Putamen (tissue), 1 donor: ENCODE measurements around the gene C1QTNF7.

Experiments used
- DNase-seq: peaks from one replicate; pipeline ENCODE4 v3.0.0-alpha.2; 2016; ENCODE audit warnings: low spot score

C1QTNF7 gene

DNA sequence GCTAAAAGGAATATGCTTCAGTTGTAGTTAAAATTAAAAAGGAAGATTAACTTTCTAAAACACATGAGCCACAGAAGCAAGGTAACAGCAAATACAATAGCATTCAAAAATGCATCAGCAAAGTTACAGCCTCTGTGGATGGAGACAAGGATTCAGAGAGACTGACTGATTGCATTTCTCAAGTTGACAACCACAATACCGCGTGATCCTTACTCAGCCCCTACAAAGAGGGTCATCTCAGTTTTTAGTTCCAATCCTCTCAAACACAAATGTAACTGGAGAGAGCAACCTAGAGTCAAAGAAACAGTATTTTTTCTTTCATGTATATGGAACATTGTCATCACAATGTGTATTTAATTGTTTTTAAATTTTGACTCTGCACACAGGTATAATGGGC is 14.2 kb upstream of the C1QTNF7 start:
- DNase-seq, result no peak

- DNase-seq, result no peak
These were observed 13.2 kb upstream of the C1QTNF7 start for GRCh38 chr4:15414551-15415091.

DNA sequence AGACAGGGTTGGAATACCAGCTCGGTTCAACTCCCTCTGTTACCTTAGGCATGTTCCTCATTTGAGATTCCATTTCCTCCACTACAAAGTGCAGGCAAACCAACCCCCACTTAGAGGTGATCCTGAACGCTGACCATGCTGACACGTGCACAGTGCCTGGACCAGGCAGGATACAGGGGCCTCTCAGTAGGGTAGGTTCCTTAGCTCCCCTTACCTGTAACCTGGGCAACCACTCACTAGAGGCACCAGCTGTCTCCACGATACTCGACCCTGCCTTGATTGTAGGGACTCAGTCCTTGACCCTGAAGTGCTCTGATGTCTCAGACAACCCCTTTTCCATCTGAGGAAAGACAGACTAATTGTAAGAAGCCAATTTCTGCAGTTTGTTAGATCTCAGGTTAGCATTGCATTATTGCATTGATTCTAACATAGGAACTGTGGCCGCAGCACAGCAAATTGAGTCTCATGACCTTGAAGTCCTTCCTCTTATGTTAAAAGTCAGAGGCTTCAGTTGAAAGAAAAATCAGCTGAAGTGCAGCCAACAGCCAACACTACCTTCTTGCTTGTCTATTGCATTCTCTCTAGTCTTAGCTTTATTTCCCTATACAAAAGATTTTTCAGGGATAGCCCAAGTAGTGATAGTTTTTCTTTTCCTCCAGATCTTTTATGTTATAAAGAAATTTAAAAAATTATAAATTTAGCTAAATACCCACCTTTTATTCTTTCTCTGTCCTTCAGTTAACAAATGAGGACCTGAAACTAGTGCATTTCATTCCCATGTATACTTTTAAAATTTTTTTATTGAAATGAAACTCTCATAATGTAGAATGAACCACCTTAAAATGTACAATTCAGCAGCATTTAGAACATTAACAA is 11.2 kb upstream of the C1QTNF7 start:
- DNase-seq, result no peak

- DNase-seq, result no peak
These were observed 10.6 kb upstream of the C1QTNF7 start for GRCh38 chr4:15417233-15417660.

DNA sequence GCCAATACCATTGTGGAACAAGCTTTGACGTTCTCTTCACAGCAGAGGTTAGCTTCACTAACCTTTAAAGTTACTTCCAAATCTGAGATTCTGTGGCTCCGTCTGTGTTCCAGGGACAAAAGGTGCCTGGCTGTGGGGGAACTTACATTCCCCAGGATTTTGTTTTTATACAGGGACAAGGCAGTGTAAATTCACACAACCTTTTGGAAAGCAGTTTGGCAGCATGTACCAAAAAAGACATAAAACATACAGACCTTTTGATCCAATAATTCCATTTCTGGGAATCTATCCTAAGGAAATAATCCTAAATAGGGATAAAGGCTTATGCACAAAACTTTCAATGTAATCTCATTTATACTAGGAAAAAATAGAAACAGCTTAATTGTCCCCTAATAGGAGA is 8.9 kb upstream of the C1QTNF7 start:
- no peak for DNase-seq

DNA sequence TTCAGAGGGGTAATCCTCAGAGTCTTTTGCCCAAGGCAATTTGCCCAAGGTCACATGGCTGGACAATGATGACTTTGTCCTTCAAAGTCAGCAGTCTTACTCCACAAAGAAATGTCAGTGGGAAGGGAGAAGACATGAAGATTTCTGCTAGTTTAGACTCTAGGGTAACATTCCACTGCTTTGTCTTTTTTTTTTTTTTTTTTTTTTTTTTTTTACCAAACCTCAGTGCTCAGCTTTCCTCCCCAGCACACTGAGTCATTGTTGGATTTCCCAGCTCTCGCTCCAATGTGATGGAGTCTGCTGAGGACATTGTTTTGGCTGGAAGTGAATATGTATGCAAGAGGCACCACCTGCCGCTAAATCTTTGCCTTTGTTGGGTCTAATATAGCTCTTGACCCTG is 7.2 kb upstream of the C1QTNF7 start:
- no peak for DNase-seq

DNA sequence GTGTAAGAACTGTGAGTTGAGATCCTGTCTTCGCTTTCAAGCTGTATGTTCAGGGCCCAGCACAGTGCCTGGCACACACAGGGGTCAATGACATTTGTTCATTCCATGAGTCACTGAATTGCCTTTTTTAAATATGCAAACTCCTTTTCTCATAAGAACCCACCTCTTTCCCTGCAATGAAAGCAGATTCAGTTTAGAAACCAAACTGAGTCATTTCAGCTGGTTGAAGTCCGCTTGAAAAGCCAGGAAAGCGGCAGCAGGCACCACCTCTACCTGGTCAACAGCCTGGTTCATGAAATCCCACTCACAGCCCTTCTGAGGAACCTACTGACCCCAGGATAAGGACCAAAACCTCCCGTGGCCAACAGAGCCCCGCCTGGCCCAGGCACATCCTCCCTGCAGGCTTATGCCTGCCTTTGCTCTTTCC is 4.5 kb upstream of the C1QTNF7 start:
- DNase-seq, result no peak

DNA sequence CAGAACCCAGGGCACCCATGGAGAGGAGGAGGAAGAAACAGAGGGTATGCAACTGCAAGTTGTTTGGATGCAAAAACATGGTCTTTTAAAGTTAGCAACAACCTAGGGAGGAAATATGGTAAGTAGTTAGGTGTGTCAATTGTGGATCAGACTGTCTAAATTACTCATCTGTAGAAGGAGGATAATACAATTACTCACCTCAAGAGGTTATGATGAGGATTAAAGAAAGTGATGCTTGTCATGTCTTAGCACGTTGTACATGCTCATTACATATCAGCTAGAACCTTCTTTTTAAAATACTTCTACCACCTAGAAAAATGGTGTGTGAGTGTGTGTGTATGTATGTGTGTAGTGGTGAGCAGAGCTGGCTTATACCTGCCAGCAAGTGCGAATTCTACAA is 2.3 kb upstream of the C1QTNF7 start:
- DNase-seq, result no peak

DNA sequence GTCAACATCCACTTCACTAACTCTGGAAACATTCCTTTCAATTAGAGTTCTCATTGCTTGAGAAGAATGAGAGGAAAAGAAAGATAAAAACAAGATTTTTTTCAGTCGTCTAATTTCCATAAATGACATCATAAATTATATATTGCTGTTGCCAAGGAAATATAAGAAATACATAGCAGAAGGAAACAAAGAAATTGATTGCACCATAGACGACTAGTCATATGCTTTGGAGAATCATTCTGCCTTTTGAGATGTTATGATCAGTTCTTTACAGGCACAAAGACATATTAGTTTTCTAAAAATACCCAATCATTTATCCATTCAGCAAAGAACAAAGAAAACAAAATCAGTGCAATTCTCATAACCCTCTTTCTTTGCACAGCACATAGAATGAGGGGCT is 672 bp upstream of the C1QTNF7 start:
- DNase-seq, result no peak

DNA sequence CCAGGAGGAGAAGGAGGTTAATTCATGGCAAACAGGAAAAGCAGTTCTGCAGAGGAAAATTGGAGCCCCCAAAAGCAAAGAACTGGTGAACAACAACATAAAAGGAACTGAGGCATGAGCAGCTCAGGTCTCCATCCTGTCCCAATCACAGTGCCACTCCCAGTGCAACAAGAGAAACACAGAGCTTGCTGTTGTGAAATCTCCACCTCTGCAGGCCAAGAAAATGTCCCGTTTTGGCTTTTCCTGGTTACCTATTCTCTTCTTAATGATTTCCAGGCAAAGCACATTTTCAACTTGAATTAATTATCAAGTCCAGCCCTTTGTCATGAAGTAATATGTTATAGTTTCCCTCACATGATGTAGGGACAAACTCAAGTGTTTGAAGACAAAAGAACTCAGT is 778 bp downstream of the C1QTNF7 start:
- DNase-seq, result no peak

GRCh38 chr4:15434091-15434490 is 6.3 kb downstream of the C1QTNF7 start:
- no peak for DNase-seq

- DNase-seq, result no peak
These were observed 6.8 kb downstream of the C1QTNF7 start for GRCh38 chr4:15434676-15435075.

GRCh38 chr4:15436513-15436912 is 8.7 kb downstream of the C1QTNF7 start:
- peak; percentile 47 for DNase-seq

- no peak for DNase-seq
These were observed 11.2 kb downstream of the C1QTNF7 start for GRCh38 chr4:15438939-15439524.

- no peak for DNase-seq
These were observed 15.7 kb downstream of the C1QTNF7 start for GRCh38 chr4:15443371-15444160.

- no peak for DNase-seq
These were observed 16.4 kb downstream of the C1QTNF7 start for GRCh38 chr4:15444276-15444675.

DNA sequence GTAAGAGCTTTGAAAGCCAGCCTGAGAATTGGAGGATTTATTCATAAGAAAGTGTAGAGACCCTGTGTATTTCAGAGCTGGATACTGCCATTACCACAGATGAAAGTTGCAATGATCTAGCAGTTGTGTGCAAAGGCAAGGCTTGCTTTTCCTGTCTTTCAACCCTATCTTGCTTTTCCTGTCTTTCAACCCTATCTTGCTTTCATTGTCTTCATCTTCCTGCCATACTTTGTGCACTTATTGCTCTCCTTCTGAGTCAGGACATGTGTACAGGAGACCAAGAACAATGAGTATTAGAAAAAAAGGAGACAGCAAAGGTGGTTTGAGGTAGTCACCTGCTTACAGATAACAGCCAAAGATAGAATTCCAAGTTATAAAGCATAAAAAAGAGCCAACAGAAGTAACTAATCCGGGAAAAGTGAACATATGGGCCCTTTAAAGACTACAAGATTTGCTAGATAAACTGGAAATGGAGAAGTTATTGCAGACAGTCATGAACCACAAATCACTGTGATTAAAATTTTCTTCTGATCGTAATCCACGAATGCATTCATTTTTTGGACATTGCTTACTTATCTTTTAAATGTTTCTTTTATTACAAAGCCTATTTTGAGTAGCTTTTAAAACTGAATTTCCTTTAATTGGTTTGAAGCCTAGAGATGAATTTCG is 17.2 kb downstream of the C1QTNF7 start:
- DNase-seq, result no peak

DNA sequence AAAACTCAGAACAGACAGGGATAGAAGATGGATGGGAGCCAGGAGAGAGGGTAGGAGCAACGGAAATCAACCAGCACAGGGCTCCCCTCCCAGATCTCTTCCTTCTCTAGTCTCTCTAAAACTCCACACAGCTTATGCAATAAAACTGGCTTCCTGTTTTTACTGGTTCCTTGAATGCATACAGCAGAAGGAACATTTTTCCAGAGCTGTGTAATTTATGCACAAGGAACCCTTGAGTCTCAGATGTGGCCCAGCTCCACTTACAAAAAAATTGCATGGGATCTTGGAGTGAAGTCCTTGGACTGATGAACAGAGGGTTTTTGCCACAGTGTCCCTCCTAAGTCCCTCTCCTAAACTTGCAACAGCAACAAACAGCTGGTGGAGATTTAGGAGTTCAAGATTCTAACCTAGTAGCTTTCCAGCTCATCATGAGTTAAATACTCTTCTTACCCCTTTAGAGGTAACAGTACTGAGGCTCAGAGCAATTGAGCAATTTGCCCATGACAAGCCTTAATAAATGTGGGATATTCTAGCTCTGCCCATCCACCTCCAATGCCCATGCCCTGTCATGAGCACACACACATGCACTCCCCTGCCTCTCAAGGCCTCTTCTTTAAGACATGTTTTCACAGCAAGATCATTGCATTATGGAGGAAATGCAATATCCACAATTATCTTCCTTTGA is 23.5 kb downstream of the C1QTNF7 start:
- DNase-seq, result no peak

DNA sequence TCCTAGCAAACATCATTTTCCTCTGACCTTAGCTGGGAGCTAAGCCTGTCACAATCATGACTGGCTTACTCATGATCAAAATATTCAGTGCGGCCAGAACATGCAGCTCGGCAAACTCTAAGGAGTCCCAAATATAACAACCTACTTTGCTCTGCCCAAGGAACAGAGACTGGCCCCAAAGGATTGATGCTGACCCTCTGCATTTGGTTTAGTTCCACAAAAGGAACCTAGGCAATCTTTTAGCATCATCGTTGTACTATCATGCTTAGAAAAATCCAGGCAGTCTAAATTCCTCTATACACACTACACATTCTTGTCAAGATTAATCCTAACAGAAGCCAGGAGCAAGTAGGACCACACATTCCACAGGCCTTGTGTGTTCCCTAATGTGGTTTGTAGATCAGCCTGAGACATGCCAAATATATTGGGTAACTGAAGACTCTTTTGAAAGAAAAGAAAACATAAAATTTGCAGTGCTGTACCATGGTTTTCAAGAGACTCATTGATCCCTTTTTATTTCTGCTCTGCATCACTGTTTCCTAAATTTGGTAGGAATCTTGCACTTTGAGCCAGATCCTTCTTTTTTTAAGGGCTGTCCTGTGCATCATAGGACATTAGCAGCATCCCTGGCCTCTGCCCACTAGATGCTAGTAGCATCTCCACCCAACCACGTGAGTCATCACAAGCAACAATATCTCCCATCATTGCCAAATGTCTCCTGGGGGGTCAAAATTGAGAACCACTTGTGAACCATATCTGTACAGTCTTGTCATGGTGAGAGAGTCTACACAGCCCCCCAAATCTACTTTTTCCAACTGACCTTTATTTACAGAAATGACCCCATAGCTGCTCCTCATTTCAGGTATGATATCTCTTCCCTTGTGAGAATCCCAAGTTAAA is 24.3 kb downstream of the C1QTNF7 start:
- no peak for DNase-seq

DNA sequence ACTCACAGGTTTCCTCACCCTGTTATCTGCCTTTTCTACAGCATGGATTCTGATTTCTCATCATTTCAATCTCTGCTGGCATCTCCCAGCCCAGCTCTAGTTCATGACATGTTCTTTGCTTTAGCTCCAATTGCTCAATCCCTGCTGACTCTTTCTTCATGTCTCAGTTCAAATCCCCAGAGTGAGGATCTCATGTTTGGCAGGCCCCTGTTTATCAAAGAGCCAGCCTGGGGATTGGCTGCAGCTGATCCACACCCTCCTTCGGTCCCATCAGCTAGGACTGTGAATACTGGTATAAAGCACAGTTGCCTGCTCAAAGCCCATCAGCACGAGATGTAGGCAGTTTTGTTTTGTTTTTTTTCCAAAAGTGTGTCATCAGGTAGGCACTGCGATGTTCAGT is 27.5 kb downstream of the C1QTNF7 start:
- DNase-seq, result no peak
